ENCODE measurements around the gene TTBK1.

The TTBK1 gene

GRCh38 chr6:43228951-43229802 is 14.1 kb upstream of the TTBK1 start, which contains the start of gene DNPH1:
Gene DNPH1 (minus strand): TSS chr6:43229481. CDS start chr6:43229456, 25 bp downstream.
- peak within 1 kb of the TSS; percentile 52 for H3K4me3 ChIP-seq (ENCODE audit: low read depth, low read length)
- peak; percentile 13 for DNase-seq (ENCODE audit: low read depth)
- in situ Hi-C loops (cut with HindIII; ENCODE audit: low sequenced_read_pairs): no loop called here
- peak; percentile 67 for TF ChIP-seq CTCF (IDR thresholded peaks at IDR 0.05; ENCODE audit: low read depth, low read length, missing control alignments)

GRCh38 chr6:43229803-43230620 is 13.3 kb upstream of the TTBK1 start:
- TF ChIP-seq CTCF (IDR thresholded peaks at IDR 0.05; ENCODE audit: low read depth, low read length, missing control alignments): no peak
- DNase-seq (ENCODE audit: low read depth): no peak
- in situ Hi-C loops (cut with HindIII; ENCODE audit: low sequenced_read_pairs): no loop called here
- H3K4me3 ChIP-seq (ENCODE audit: low read depth, low read length): peak overlapping the region; percentile 52

DNA sequence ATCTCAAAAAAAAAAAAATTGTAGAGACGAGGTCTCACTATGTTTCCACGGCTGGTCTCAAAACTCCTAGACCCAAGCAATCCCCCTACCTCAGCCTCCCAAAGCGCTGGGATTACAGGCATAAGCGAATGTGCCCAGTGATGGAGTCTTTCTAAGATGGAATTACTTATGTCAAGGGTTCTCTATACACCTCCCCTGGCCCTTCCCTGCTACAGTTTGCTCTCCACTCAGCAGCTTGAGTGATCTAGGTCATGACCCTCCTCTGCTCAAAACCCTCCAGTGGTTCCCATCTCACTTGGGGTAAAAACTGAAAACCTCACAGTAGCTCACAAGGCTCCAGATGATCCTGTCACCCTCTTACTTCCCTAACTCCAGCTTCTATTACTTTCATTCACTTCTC is 12.2 kb upstream of the TTBK1 start:
- in situ Hi-C loops (cut with HindIII; ENCODE audit: low sequenced_read_pairs): no loop called here
- no peak for TF ChIP-seq CTCF (IDR thresholded peaks at IDR 0.05; ENCODE audit: low read depth, low read length, missing control alignments)
- no peak overlapping the region for H3K4me3 ChIP-seq (ENCODE audit: low read depth, low read length)
- DNase-seq (ENCODE audit: low read depth): no peak

DNA sequence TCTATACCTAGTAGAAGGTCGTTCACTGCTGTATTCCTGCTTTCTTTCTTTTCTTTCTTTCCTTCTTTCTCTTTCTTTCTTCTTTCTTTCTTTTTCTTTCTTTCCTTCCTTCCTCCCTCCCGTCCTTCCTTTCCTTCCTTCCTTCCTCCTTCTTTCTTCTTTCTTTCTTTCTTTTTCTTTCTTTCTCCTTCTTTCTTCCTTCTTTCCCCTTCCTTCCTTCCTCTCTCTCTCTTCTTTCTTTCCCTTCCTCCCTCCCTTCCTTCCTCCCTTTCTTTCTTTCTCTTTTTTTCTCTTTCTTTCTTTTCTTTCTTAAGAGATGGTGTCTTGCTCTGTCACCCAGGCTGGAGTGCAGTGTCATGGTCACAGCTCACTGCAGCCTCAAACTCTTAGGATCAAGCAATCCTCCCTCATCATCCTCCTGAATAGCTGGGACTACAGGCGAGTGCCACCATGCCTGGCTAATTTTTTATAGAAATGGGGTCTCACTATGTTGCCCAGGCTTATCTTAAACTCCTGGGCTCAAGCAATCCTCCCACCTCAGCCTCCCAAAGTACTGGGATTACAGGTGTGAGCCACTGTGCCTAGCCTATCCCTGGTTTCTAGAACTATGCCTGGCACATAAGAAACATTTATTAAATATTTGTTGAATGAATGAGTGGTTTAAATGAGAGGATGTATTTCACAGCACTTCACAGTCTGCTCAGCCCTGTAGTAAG is 11.4 kb upstream of the TTBK1 start:
- TF ChIP-seq CTCF (IDR thresholded peaks at IDR 0.05; ENCODE audit: low read depth, low read length, missing control alignments): no peak
- no peak overlapping the region for H3K4me3 ChIP-seq (ENCODE audit: low read depth, low read length)
- in situ Hi-C loops (cut with HindIII; ENCODE audit: low sequenced_read_pairs): no loop called here
- DNase-seq (ENCODE audit: low read depth): no peak

- H3K4me3 ChIP-seq (ENCODE audit: low read depth, low read length): no peak overlapping the region
- TF ChIP-seq CTCF (IDR thresholded peaks at IDR 0.05; ENCODE audit: low read depth, low read length, missing control alignments): no peak
- DNase-seq (ENCODE audit: low read depth): no peak
- in situ Hi-C loops (cut with HindIII; ENCODE audit: low sequenced_read_pairs): no loop called here
Measured at GRCh38 chr6:43235841-43236240, 7.4 kb upstream of the TTBK1 start.

DNA sequence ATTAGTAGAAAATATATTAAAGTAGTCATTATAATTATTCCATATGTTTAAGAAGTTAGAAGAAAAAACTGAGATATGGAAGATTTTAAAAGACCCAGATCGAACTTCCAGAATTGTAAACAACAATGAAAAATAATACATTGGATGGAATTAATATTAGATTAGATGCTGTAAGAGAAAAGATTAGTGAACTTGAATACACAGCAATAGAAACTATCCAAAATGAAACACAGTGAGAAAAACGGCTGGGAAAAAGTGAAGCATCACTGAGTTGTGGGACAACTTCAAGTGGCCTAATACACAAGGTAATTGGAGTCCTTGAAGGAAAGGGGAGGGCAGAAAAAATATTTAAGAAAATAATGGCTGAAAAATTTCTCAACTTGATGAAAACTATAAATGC is 4.2 kb upstream of the TTBK1 start:
- DNase-seq (ENCODE audit: low read depth): no peak
- H3K4me3 ChIP-seq (ENCODE audit: low read depth, low read length): no peak overlapping the region
- TF ChIP-seq CTCF (IDR thresholded peaks at IDR 0.05; ENCODE audit: low read depth, low read length, missing control alignments): no peak
- in situ Hi-C loops (cut with HindIII; ENCODE audit: low sequenced_read_pairs): no loop called here
